GM12878 (cell line): Measurements from ENCODE around the gene PIP4K2A. TPM values are rescaled to one million over a fixed set of nuclear protein-coding genes. Genes with fewer than 3 reads are reported as not detected.

Source experiments
- BMI1 ChIP-seq: fragments of 450-650 bp; IDR thresholded peaks from 2 replicates; pipeline ENCODE4 v1.6.1; 2016; ENCODE audit warnings: mild to moderate bottlenecking, moderate library complexity, borderline replicate concordance
- CHD2 ChIP-seq: IDR thresholded peaks from 2 replicates; pipeline ENCODE4 v1.6.1; 2011; ENCODE audit warnings: low read depth, low read length, improper control_type of control experiment, borderline replicate concordance
- EGR1 ChIP-seq, 2 experiments: IDR thresholded peaks; 1 replicate in 1 of 2; 2 replicates in 1 of 2; pipeline ENCODE4 v1.6.1; 2011 to 2012; ENCODE audit warnings: low read depth in 2 of 2, low read length in 2 of 2, borderline replicate concordance in 1 of 2, mild to moderate bottlenecking in 1 of 2, moderate library complexity in 1 of 2
- ESRRA ChIP-seq: IDR thresholded peaks from 2 replicates; pipeline ENCODE4 v1.6.1; 2012; ENCODE audit warnings: mild to moderate bottlenecking, low read length, improper control_type of control experiment
- FOXK2 ChIP-seq: fragments of 450-650 bp; IDR thresholded peaks from 2 replicates; pipeline ENCODE4 v1.6.1; 2017; ENCODE audit warnings: mild to moderate bottlenecking, moderate library complexity
- GATAD2B ChIP-seq: fragments of 450-650 bp; conservative IDR thresholded peaks from 2 replicates; pipeline ENCODE4 v1.6.1; 2017; ENCODE audit warnings: low read depth, mild to moderate bottlenecking, moderate library complexity
- HDAC2 ChIP-seq: fragments of 200-600 bp; sonication (generic); IDR thresholded peaks from 2 replicates; pipeline ENCODE4 v1.6.1; 2017
- IKZF2 ChIP-seq, 2 experiments: fragments of 450-650 bp; IDR thresholded peaks; 2 replicates each; pipeline ENCODE4 v1.6.1; 2017; ENCODE audit warnings: mild to moderate bottlenecking in 2 of 2, moderate library complexity in 2 of 2
- JUND ChIP-seq: IDR thresholded peaks from 2 replicates; pipeline ENCODE4 v1.6.1; 2012; ENCODE audit warnings: low read depth, mild to moderate bottlenecking, low read length, improper control_type of control experiment, moderate library complexity
- POLR2A ChIP-seq: IDR thresholded peaks from 2 replicates; pipeline ENCODE4 v1.6.1; 2011; ENCODE audit warnings: low read depth, mild to moderate bottlenecking, low read length
- RELA ChIP-seq: fragments of 450-650 bp; IDR thresholded peaks from 2 replicates; pipeline ENCODE4 v1.8.0; 2014; ENCODE audit warnings: borderline replicate concordance; ENCODE audit not compliant: partially characterized antibody
- SPI1 ChIP-seq: IDR thresholded peaks from 2 replicates; pipeline ENCODE4 v1.6.1; 2011; ENCODE audit warnings: low read depth, mild to moderate bottlenecking, low read length, moderate library complexity, borderline replicate concordance; ENCODE audit not compliant: insufficient read depth
- ZNF207 ChIP-seq: fragments of 450-650 bp; IDR thresholded peaks from 2 replicates; pipeline ENCODE4 v1.6.1; 2014; ENCODE audit warnings: antibody characterized with exemption, mild to moderate bottlenecking, borderline replicate concordance
- polyA plus RNA-seq, 11 experiments: library from polyadenylated mRNA; depleted of rRNA in 4 of 11; unstranded in 6 of 11; stranded (reverse) in 5 of 11; fragments of >200 nt; fragmentation: Nextera tagmentation in 4 of 11; fragmentation: Illumina TruSeq in 1 of 11; extraction: Ambion mirVana in 4 of 11; extraction: Trizol in 1 of 11; gene quantifications; 1 replicate in 1 of 11; 2 replicates in 10 of 11; pipeline versions ENCODE4 v1.2.1 to v1.2.3, GENCODE V29; 2011 to 2016; ENCODE audit warnings: inconsistent platforms in 2 of 11, missing spikeins in 2 of 11, low read depth in 1 of 11
- total RNA-seq, 4 experiments: library from RNA; depleted of rRNA in 3 of 4; stranded (reverse); fragments of >200 nt in 3 of 4; fragmentation: Illumina TruSeq in 1 of 4; extraction: Trizol in 1 of 4; gene quantifications; 2 replicates each; pipeline versions ENCODE4 v1.2.1 to v1.2.3, GENCODE V29; 2013 to 2021
- TF ChIP-seq, protein P1 (sequence below): fragments of 450-650 bp; IDR thresholded peaks from 2 replicates; pipeline ENCODE4 v1.6.1; 2017; ENCODE audit warnings: mild to moderate bottlenecking
- TF ChIP-seq, protein P2 (sequence below): IDR thresholded peaks from 2 replicates; pipeline ENCODE4 v1.6.1; 2011; ENCODE audit warnings: borderline replicate concordance, low read depth, mild to moderate bottlenecking, moderate library complexity, low read length; ENCODE audit not compliant: insufficient read depth, poor library complexity, severe bottlenecking
- TF ChIP-seq, protein P3 (sequence below): fragments of 450-650 bp; IDR thresholded peaks from 2 replicates; pipeline ENCODE4 v1.6.1; 2017; ENCODE audit warnings: low read depth, mild to moderate bottlenecking, moderate library complexity
- TF ChIP-seq, protein P4 (sequence below): IDR thresholded peaks from 2 replicates; pipeline ENCODE4 v1.6.1; 2012; ENCODE audit warnings: low read depth, low read length, improper control_type of control experiment
- TF ChIP-seq, protein P5 (sequence below): IDR thresholded peaks from 2 replicates; pipeline ENCODE4 v1.6.1; 2011; ENCODE audit warnings: borderline replicate concordance, low read depth, mild to moderate bottlenecking, moderate library complexity, mixed read lengths, low read length; ENCODE audit not compliant: insufficient read depth; ENCODE audit errors: extremely low read length

PIP4K2A gene
- total and polyA plus RNA-seq, 10 of the 15 experiments (the other 5 are each of a cell fraction or from before 2014, with no cell fraction given): 54.3 to 139 (median 84.4) TPM

DNA sequence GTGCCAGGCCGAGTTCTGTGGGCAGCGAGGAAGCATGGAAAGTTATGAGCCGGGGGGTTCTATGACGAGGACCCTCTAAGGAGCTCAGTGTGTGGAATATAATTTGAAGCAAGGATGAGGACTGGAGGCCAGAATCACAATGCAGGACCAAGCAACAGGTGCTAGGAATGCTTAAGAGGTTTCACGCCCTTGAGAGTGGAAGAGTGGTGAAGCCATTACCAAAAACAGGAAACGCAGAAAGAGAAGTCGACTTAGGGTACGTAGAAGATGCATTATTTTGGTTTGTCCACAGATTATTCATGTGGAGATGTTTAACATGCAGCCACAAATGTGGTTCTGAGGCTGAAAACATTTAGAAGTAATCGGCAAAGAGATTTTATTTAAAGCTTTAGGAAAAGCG, 78.7 kb downstream of the PIP4K2A start (continued):
- TF ChIP-seq, protein P1, sequence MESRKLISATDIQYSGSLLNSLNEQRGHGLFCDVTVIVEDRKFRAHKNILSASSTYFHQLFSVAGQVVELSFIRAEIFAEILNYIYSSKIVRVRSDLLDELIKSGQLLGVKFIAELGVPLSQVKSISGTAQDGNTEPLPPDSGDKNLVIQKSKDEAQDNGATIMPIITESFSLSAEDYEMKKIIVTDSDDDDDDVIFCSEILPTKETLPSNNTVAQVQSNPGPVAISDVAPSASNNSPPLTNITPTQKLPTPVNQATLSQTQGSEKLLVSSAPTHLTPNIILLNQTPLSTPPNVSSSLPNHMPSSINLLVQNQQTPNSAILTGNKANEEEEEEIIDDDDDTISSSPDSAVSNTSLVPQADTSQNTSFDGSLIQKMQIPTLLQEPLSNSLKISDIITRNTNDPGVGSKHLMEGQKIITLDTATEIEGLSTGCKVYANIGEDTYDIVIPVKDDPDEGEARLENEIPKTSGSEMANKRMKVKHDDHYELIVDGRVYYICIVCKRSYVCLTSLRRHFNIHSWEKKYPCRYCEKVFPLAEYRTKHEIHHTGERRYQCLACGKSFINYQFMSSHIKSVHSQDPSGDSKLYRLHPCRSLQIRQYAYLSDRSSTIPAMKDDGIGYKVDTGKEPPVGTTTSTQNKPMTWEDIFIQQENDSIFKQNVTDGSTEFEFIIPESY: no peak
- TF ChIP-seq, protein P2, sequence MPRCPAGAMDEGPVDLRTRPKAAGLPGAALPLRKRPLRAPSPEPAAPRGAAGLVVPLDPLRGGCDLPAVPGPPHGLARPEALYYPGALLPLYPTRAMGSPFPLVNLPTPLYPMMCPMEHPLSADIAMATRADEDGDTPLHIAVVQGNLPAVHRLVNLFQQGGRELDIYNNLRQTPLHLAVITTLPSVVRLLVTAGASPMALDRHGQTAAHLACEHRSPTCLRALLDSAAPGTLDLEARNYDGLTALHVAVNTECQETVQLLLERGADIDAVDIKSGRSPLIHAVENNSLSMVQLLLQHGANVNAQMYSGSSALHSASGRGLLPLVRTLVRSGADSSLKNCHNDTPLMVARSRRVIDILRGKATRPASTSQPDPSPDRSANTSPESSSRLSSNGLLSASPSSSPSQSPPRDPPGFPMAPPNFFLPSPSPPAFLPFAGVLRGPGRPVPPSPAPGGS: no peak
- TF ChIP-seq HDAC2 (no peak), JUND (no peak), ZNF207 (no peak), BMI1 (no peak), CHD2 (no peak), FOXK2 (no peak), IKZF2 (IDR thresholded peaks at IDR 0.05) (peak in 1 of 2 experiments; percentile 60; a peak in 2 of 4 replicates), RELA (no peak), ESRRA (no peak), EGR1 (IDR thresholded peaks at IDR 0.05; ENCODE audit: borderline replicate concordance in 1 of 2, low read depth in 2 of 2, low read length in 2 of 2) (no peak), SPI1 (peak; percentile 75), POLR2A (no peak), GATAD2B (0 out of 2 replicates have a peak, but pooled peaks have one; percentile 24)
- TF ChIP-seq, protein P3, sequence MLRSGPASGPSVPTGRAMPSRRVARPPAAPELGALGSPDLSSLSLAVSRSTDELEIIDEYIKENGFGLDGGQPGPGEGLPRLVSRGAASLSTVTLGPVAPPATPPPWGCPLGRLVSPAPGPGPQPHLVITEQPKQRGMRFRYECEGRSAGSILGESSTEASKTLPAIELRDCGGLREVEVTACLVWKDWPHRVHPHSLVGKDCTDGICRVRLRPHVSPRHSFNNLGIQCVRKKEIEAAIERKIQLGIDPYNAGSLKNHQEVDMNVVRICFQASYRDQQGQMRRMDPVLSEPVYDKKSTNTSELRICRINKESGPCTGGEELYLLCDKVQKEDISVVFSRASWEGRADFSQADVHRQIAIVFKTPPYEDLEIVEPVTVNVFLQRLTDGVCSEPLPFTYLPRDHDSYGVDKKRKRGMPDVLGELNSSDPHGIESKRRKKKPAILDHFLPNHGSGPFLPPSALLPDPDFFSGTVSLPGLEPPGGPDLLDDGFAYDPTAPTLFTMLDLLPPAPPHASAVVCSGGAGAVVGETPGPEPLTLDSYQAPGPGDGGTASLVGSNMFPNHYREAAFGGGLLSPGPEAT: no peak
- TF ChIP-seq, protein P4, sequence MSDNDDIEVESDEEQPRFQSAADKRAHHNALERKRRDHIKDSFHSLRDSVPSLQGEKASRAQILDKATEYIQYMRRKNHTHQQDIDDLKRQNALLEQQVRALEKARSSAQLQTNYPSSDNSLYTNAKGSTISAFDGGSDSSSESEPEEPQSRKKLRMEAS: no peak
- TF ChIP-seq, protein P5, sequence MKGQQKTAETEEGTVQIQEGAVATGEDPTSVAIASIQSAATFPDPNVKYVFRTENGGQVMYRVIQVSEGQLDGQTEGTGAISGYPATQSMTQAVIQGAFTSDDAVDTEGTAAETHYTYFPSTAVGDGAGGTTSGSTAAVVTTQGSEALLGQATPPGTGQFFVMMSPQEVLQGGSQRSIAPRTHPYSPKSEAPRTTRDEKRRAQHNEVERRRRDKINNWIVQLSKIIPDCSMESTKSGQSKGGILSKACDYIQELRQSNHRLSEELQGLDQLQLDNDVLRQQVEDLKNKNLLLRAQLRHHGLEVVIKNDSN: no peak
